ENCODE measurements around the gene SLC39A9. TPM values are rescaled to one million over a fixed set of nuclear protein-coding genes. Genes with fewer than 3 reads are reported as not detected.

SLC39A9 gene
- polyA plus RNA-seq, 2 of the 4 experiments (the other 2 are of a cell fraction), result 41.7 to 116 TPM

- no peak for FAIRE-seq
- no peak overlapping the region for H3K4me2 ChIP-seq
- WGBS (ENCODE audit: missing lambda C conversion rate), result 53% methylated on average over 4 of the region's 4 CpGs
- no peak for DNase-seq (ENCODE audit: low read depth in 1 of 2, low spot score in 1 of 2)
- no peak overlapping the region for H3K27ac ChIP-seq
- ATAC-seq, result no peak
- ChIA-PET POLR2A (interaction anchor here (0.5 to 0.8 kb wide), 3 partner anchors 11 to 471 kb away, joined by 3 to 7 read pairs (median 3); partner anchors contain the start of gene CCDC177), CTCF (interaction anchor here (1.0 to 5.7 kb wide), 5 partner anchors 11 to 250 kb away, joined by 4 to 42 read pairs (median 6); no protein-coding TSS in a partner anchor)
- no peaks in the 10 kb centered on the region for H3K9me3 ChIP-seq
- no peaks in the 10 kb centered on the region for H3K4me1 ChIP-seq
- no peak overlapping the region for H3K4me3 ChIP-seq
- TF ChIP-seq POLR2AphosphoS2 (conservative IDR thresholded peaks at IDR 0.05; ENCODE audit: low read length), result no peak
- TF ChIP-seq BHLHE40 (IDR thresholded peaks at IDR 0.05; ENCODE audit: low read depth, low read length), result no peak
- TF ChIP-seq NFE2L2 (conservative IDR thresholded peaks at IDR 0.05; ENCODE audit: low read length), result no peak
- TF ChIP-seq PHF8 (IDR thresholded peaks at IDR 0.05; ENCODE audit: borderline replicate concordance, low read depth), result no peak
- no peak for TF ChIP-seq HOXB5 (CRISPR knock-in tag; IDR thresholded peaks at IDR 0.05)
- TF ChIP-seq TP53 (CRISPR knock-in tag; IDR thresholded peaks at IDR 0.05), result no peak
Measured at GRCh38 chr14:69493038-69493437, 94.5 kb downstream of the SLC39A9 start.

DNA sequence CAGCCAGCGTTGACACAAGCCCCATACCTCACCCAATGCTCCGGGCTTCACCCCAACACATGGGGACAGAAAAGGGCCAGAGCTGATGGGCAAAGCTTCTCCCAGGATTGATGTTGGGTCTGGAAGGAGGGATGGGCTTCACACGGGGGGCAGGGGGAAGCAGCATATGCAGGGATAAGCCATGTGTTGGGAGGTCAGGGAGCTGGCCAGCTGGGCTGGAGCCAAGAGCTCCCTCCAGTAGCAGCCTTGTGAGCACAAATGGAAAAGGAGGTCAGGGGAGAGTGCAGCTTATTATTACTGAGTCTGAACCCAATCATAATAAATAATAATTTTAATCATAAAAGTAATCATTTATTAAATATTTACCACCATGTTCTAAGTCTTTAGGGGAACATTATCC lies 95.3 kb downstream of the SLC39A9 start:
- 21% methylated on average over 3 of the region's 3 CpGs for WGBS (ENCODE audit: missing lambda C conversion rate)
- Histone ChIP-seq H3K9me3 (no peaks in the 10 kb centered on the region), H3K27ac (no peak overlapping the region), H3K4me3 (no peak overlapping the region), H3K4me1 (no peaks in the 10 kb centered on the region), H3K4me2 (no peak overlapping the region)
- no peak for ATAC-seq
- ChIA-PET POLR2A (interaction anchor here (0.8 kb wide), 1 partner anchor 10 kb away, joined by 7 read pairs; no protein-coding TSS in a partner anchor), CTCF (interaction anchor here (0.5 to 5.7 kb wide), 5 partner anchors 11 to 270 kb away, joined by 3 to 42 read pairs (median 3); no protein-coding TSS in a partner anchor)
- TF ChIP-seq RAD21 (conservative IDR thresholded peaks at IDR 0.05 in 1 of 2, IDR thresholded peaks at IDR 0.05 in 1 of 2) (no peak), HOXB5 (CRISPR knock-in tag; IDR thresholded peaks at IDR 0.05) (no peak), ZFP36 (IDR thresholded peaks at IDR 0.05; ENCODE audit: borderline replicate concordance, partially characterized antibody) (no peak), ATOH8 (CRISPR knock-in tag; IDR thresholded peaks at IDR 0.05; ENCODE audit: low read depth) (no peak), NPAS2 (CRISPR knock-in tag; IDR thresholded peaks at IDR 0.05; ENCODE audit: borderline replicate concordance) (no peak), MYC (IDR thresholded peaks at IDR 0.05; ENCODE audit: borderline replicate concordance, low read length) (no peak), POLR2AphosphoS2 (conservative IDR thresholded peaks at IDR 0.05; ENCODE audit: low read length) (no peak), RCOR1 (IDR thresholded peaks at IDR 0.05; ENCODE audit: low read depth, low read length) (no peak), JUNB (IDR thresholded peaks at IDR 0.05) (no peak), CBX2 (IDR thresholded peaks at IDR 0.05; ENCODE audit: borderline replicate concordance, low read depth) (no peak), EP300 (IDR thresholded peaks at IDR 0.05) (no peak), HEYL (CRISPR knock-in tag; IDR thresholded peaks at IDR 0.05) (no peak), SMC3 (IDR thresholded peaks at IDR 0.05) (no peak), NR3C1 (IDR thresholded peaks at IDR 0.05) (no peak)
- TF ChIP-seq, protein P1, sequence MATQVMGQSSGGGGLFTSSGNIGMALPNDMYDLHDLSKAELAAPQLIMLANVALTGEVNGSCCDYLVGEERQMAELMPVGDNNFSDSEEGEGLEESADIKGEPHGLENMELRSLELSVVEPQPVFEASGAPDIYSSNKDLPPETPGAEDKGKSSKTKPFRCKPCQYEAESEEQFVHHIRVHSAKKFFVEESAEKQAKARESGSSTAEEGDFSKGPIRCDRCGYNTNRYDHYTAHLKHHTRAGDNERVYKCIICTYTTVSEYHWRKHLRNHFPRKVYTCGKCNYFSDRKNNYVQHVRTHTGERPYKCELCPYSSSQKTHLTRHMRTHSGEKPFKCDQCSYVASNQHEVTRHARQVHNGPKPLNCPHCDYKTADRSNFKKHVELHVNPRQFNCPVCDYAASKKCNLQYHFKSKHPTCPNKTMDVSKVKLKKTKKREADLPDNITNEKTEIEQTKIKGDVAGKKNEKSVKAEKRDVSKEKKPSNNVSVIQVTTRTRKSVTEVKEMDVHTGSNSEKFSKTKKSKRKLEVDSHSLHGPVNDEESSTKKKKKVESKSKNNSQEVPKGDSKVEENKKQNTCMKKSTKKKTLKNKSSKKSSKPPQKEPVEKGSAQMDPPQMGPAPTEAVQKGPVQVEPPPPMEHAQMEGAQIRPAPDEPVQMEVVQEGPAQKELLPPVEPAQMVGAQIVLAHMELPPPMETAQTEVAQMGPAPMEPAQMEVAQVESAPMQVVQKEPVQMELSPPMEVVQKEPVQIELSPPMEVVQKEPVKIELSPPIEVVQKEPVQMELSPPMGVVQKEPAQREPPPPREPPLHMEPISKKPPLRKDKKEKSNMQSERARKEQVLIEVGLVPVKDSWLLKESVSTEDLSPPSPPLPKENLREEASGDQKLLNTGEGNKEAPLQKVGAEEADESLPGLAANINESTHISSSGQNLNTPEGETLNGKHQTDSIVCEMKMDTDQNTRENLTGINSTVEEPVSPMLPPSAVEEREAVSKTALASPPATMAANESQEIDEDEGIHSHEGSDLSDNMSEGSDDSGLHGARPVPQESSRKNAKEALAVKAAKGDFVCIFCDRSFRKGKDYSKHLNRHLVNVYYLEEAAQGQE (IDR thresholded peaks at IDR 0.05), result no peak
- TF ChIP-seq, protein P2, sequence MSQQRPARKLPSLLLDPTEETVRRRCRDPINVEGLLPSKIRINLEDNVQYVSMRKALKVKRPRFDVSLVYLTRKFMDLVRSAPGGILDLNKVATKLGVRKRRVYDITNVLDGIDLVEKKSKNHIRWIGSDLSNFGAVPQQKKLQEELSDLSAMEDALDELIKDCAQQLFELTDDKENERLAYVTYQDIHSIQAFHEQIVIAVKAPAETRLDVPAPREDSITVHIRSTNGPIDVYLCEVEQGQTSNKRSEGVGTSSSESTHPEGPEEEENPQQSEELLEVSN (IDR thresholded peaks at IDR 0.05; ENCODE audit: borderline replicate concordance, low read depth), result no peak
- no peak for FAIRE-seq
- no peak for DNase-seq (ENCODE audit: low read depth in 1 of 2, low spot score in 1 of 2)
